Osteoblast (primary cell): ENCODE results near the gene C9orf43. TPM values are rescaled to one million over a fixed set of nuclear protein-coding genes. Genes with fewer than 3 reads are reported as not detected.
A peak's percentile ranks its signal among the peaks of the same experiment; 100 is the strongest.

Source experiments
- DNase-seq: peaks from one replicate; pipeline ENCODE4 v3.0.0; 2011; ENCODE audit warnings: low spot score, mixed read lengths; ENCODE audit not compliant: insufficient read length; ENCODE audit errors: missing footprints
- H2AFZ ChIP-seq: 2 replicates; pipeline ENCODE4 v1.6.0; 2011; ENCODE audit warnings: mild to moderate bottlenecking, low read length
- H3K27ac ChIP-seq: 2 replicates; pipeline ENCODE4 v1.5.1; 2011; ENCODE audit warnings: mild to moderate bottlenecking, low read depth, low read length, moderate library complexity
- H3K27me3 ChIP-seq: 2 replicates; pipeline ENCODE4 v1.6.0; 2012; ENCODE audit warnings: mild to moderate bottlenecking, control low read depth, inconsistent platforms, low read length, moderate library complexity; ENCODE audit not compliant: insufficient read depth
- H3K36me3 ChIP-seq: 2 replicates; pipeline ENCODE4 v1.5.1; 2011; ENCODE audit warnings: mild to moderate bottlenecking, low read length, control low read depth, moderate library complexity; ENCODE audit not compliant: insufficient read depth
- H3K4me1 ChIP-seq: 2 replicates; pipeline ENCODE4 v1.5.1; 2011; ENCODE audit warnings: mild to moderate bottlenecking, low read length, control low read depth, moderate library complexity; ENCODE audit not compliant: insufficient read depth
- H3K4me2 ChIP-seq: 2 replicates; pipeline ENCODE4 v1.6.0; 2011; ENCODE audit warnings: mild to moderate bottlenecking, low read length; ENCODE audit not compliant: insufficient read depth
- H3K4me3 ChIP-seq: fragments of 200-600 bp; sonication (generic); 3 replicates; pipeline ENCODE4 v1.5.1; 2012; ENCODE audit warnings: mild to moderate bottlenecking, low read length, inconsistent platforms; ENCODE audit not compliant: insufficient read depth
- H3K79me2 ChIP-seq: 2 replicates; pipeline ENCODE4 v1.6.0; 2012; ENCODE audit warnings: mild to moderate bottlenecking, low read length, control low read depth, inconsistent platforms; ENCODE audit not compliant: insufficient read depth
- H3K9me3 ChIP-seq: 2 replicates; pipeline ENCODE4 v1.5.1; 2011; ENCODE audit warnings: low read depth, low read length, control low read depth
- H4K20me1 ChIP-seq: 2 replicates; pipeline ENCODE4 v1.6.0; 2012; ENCODE audit warnings: mild to moderate bottlenecking, low read length, control low read depth; ENCODE audit not compliant: insufficient read depth
- total RNA-seq: library from RNA; depleted of rRNA; stranded (reverse); fragments of >200 nt; gene quantifications from 2 replicates; pipeline ENCODE4 v1.2.3, GENCODE V29; 2012
- TF ChIP-seq, protein P1 (sequence below): IDR thresholded peaks from 2 replicates; pipeline ENCODE4 v1.5.1; 2011; ENCODE audit warnings: mild to moderate bottlenecking, low read depth, low read length, moderate library complexity; ENCODE audit errors: extremely low read depth

C9orf43 gene
- total RNA-seq, 1 donor = 0.36 TPM

DNA sequence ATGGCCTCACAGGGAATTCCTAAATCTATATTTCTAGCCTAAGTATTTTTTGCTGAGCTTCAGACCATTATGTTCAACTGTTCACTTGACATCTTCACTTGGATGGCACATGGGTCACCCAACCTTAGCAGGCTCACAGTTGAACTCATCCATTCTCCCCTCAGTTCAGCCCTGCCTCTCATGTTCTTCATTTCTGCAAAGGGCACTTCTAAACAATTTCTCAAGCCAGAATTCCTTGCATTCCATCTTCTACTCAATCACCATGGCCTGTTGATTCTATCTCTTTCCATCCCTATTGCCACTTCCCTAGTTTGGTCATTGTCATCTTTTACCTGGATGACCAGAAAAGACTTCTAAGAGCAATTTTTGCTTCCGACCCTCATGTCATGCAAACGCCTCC, 45.7 kb downstream of the C9orf43 start:
- H3K27me3 ChIP-seq = no peaks in the 10 kb centered on the region
- H3K36me3 ChIP-seq = no peaks in the 10 kb centered on the region
- H3K4me1 ChIP-seq = peaks cover 28% of the 10 kb centered on the region
- no peak overlapping the region for H3K4me2 ChIP-seq
- DNase-seq = peak; percentile 82
- H2AFZ ChIP-seq = peak overlapping the region; percentile 23
- no peak overlapping the region for H3K4me3 ChIP-seq
- H3K27ac ChIP-seq = peak overlapping the region; percentile 88
- H3K79me2 ChIP-seq = no peaks in the 10 kb centered on the region
- H3K9me3 ChIP-seq = no peaks in the 10 kb centered on the region
- no peaks in the 10 kb centered on the region for H4K20me1 ChIP-seq
- TF ChIP-seq, protein P1, sequence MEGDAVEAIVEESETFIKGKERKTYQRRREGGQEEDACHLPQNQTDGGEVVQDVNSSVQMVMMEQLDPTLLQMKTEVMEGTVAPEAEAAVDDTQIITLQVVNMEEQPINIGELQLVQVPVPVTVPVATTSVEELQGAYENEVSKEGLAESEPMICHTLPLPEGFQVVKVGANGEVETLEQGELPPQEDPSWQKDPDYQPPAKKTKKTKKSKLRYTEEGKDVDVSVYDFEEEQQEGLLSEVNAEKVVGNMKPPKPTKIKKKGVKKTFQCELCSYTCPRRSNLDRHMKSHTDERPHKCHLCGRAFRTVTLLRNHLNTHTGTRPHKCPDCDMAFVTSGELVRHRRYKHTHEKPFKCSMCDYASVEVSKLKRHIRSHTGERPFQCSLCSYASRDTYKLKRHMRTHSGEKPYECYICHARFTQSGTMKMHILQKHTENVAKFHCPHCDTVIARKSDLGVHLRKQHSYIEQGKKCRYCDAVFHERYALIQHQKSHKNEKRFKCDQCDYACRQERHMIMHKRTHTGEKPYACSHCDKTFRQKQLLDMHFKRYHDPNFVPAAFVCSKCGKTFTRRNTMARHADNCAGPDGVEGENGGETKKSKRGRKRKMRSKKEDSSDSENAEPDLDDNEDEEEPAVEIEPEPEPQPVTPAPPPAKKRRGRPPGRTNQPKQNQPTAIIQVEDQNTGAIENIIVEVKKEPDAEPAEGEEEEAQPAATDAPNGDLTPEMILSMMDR = no peak

DNA sequence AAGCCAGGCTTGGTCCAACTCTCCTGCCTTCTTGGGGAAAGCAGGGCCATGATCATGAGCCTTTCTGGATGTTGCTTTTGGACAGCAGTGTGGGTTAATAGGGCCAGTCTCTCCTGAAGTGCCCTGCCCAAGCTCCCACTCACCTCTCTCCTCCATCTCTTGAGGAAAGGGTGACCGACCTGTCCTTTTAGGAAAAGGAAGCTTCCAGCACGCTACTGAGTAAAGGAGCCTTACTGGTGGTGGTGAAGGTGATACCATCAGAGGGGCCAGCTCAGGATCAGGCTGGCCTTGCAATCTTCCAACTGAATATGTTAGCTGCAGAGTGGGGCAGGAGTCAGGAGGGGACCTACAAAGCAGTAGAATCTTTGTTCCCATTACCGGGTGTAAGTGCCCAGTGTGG, 50.7 kb downstream of the C9orf43 start:
- TF ChIP-seq, protein P1 = no peak
- H2AFZ ChIP-seq = no peak overlapping the region
- peaks cover 5% of the 10 kb centered on the region for H3K4me1 ChIP-seq
- H3K27ac ChIP-seq = no peak overlapping the region
- no peaks in the 10 kb centered on the region for H3K9me3 ChIP-seq
- peaks cover 8% of the 10 kb centered on the region for H3K27me3 ChIP-seq
- H4K20me1 ChIP-seq = no peaks in the 10 kb centered on the region
- no peaks in the 10 kb centered on the region for H3K79me2 ChIP-seq
- DNase-seq = peak; percentile 32
- no peaks in the 10 kb centered on the region for H3K36me3 ChIP-seq
- H3K4me2 ChIP-seq = no peak overlapping the region
- H3K4me3 ChIP-seq = no peak overlapping the region

DNA sequence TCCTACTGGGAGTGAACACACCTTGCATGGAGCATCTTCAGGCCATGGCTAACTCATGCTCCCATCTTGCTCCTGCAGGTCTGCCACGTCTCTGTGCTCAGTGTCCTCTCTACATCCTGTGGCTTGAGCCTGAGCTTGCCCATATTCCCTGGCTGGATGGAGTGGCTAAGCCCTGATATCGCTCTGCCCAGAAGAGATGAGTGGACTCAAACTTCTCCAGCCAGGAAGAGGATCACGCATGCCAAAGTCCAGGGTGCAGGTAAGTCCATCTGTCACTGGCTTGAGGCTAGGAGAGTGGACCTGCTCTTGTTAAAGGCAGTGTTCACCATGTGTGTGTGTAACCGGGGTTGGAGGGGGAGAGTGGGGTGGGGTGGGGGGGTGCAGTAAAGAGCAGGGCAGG, 51.4 kb downstream of the C9orf43 start:
- no peak overlapping the region for H3K27ac ChIP-seq
- no peaks in the 10 kb centered on the region for H3K79me2 ChIP-seq
- peaks cover 8% of the 10 kb centered on the region for H3K27me3 ChIP-seq
- TF ChIP-seq, protein P1 = no peak
- DNase-seq = no peak
- H3K9me3 ChIP-seq = no peaks in the 10 kb centered on the region
- no peaks in the 10 kb centered on the region for H3K36me3 ChIP-seq
- no peaks in the 10 kb centered on the region for H4K20me1 ChIP-seq
- H3K4me1 ChIP-seq = no peaks in the 10 kb centered on the region
- no peak overlapping the region for H3K4me3 ChIP-seq
- no peak overlapping the region for H3K4me2 ChIP-seq
- no peak overlapping the region for H2AFZ ChIP-seq

DNA sequence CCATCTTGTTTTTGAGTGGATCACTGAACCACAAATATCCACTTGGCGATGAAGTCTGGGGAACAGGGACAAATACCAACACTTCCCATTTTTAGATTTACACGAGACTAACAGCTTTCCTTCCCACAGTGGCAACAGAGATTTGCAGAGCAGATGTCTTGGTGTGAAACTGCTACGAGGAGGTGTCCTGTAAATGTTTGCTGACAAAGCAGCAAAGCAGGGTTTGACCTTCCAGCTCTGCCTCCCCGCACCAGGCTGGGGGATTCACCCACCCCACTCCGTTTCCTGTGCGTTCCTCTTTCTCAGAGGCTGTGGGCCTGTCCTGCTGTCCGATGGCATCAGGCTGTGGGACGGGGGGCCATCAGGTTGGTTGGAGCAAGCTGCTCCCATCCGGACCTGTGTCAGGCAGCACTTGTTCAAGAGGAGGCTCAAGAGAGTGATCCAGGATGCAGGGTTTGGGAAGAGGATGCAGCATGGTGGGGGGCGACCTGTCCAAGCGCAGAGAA, 52.3 kb downstream of the C9orf43 start:
- Histone ChIP-seq H3K4me3 (no peak overlapping the region), H3K4me1 (no peaks in the 10 kb centered on the region), H3K9me3 (no peaks in the 10 kb centered on the region), H2AFZ (peak overlapping the region; percentile 59), H3K4me2 (peak overlapping the region; percentile 74), H3K79me2 (no peaks in the 10 kb centered on the region), H4K20me1 (no peaks in the 10 kb centered on the region), H3K36me3 (no peaks in the 10 kb centered on the region), H3K27ac (no peak overlapping the region), H3K27me3 (peaks cover 8% of the 10 kb centered on the region)
- TF ChIP-seq, protein P1 = no peak
- DNase-seq = peak; percentile 73
